GM06990 (cell line): ENCODE results near the gene NPAS3.

Experiments
- DNase-seq: peaks from one replicate; pipeline ENCODE4 v3.0.0-alpha.2; 2011; ENCODE audit not compliant: insufficient read length; ENCODE audit errors: extremely low read depth
- H3K27me3 ChIP-seq: replicated peaks from 2 replicates; pipeline ENCODE4 v1.6.0; 2011; ENCODE audit warnings: low read length; ENCODE audit not compliant: control insufficient read depth, insufficient read depth
- H3K36me3 ChIP-seq: 2 replicates; pipeline ENCODE4 v1.5.1; 2011; ENCODE audit warnings: low read length; ENCODE audit not compliant: control insufficient read depth, insufficient read depth
- H3K4me3 ChIP-seq: replicated peaks from 2 replicates; pipeline ENCODE4 v1.5.1; 2011; ENCODE audit warnings: low read depth, mild to moderate bottlenecking, control low read depth, low read length
- CTCF ChIP-seq: IDR thresholded peaks from 2 replicates; pipeline ENCODE4 v1.5.1; 2011; ENCODE audit warnings: low read length, control low read depth, mild to moderate bottlenecking, inconsistent platforms; ENCODE audit not compliant: insufficient read depth, poor library complexity, severe bottlenecking

Gene NPAS3

GRCh38 chr14:33348510-33348909 lies 409.8 kb downstream of the NPAS3 start:
- no peaks in the 10 kb centered on the region for H3K36me3 ChIP-seq
- no peaks in the 10 kb centered on the region for H3K27me3 ChIP-seq
- TF ChIP-seq CTCF, result no peak
- no peak for DNase-seq
- no peak overlapping the region for H3K4me3 ChIP-seq

- H3K36me3 ChIP-seq, result no peaks in the 10 kb centered on the region
- no peak overlapping the region for H3K4me3 ChIP-seq
- no peak for DNase-seq
- no peak for TF ChIP-seq CTCF
- H3K27me3 ChIP-seq, result no peaks in the 10 kb centered on the region
Measured at GRCh38 chr14:33349871-33350270, 411.2 kb downstream of the NPAS3 start.

DNA sequence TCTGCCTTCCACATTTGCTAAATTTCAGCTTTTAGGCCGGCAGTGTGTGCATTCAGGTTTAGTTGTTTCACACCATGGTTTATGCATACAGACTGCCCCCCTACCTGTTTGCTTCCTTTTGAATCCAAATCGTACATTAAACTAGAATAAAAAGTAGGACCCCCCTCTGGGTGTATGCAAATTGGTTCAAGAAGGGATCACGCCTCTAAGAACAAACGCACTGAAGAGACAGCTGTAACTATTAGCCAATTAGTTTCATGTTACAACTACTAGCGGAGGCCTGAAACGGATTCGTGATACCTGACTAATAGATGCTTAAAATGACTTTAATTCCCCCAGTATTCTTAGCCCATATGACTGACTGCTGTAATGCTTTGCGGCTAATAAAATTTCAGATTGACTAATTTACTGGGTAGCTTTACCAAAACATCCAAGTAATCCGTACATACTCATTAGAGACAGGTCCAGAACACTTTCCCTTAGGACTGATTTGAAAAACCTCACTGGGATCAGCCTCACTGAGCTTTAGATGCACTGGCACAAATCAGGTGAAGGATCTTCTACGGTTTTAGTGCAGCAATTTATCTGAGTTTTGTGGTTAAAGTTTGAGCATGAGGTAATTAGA lies 411.8 kb downstream of the NPAS3 start:
- Histone ChIP-seq H3K27me3 (no peaks in the 10 kb centered on the region), H3K4me3 (no peak overlapping the region), H3K36me3 (no peaks in the 10 kb centered on the region)
- DNase-seq, result no peak
- no peak for TF ChIP-seq CTCF

GRCh38 chr14:33352821-33353220 lies 414.1 kb downstream of the NPAS3 start:
- no peak for DNase-seq
- no peaks in the 10 kb centered on the region for H3K36me3 ChIP-seq
- TF ChIP-seq CTCF, result no peak
- no peak overlapping the region for H3K4me3 ChIP-seq
- no peaks in the 10 kb centered on the region for H3K27me3 ChIP-seq

DNA sequence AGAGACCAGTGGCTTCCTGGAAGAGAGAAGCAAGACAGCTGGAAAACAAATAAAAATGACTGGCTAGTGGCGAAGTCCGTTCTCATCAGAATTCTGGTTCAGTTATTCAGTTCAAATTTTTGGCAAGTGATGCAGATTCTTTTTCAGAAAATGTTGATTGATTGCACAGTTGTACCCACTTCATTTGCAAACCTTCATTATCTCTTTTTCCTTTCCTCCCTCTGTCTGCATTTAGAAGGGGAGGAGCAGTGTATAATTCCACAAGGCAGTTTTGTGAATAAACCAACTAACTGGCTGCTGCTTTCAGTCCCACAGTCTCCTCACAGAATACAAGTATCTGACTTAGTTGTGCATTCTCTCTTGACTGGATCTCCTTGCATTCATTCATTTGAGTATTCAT lies 417.5 kb downstream of the NPAS3 start:
- no peak for DNase-seq
- no peaks in the 10 kb centered on the region for H3K27me3 ChIP-seq
- no peak overlapping the region for H3K4me3 ChIP-seq
- no peaks in the 10 kb centered on the region for H3K36me3 ChIP-seq
- TF ChIP-seq CTCF, result no peak
